Osteoblast (primary cell): ENCODE measurements around the gene DRC7. TPM values are rescaled to one million over a fixed set of nuclear protein-coding genes. Genes with fewer than 3 reads are reported as not detected.

ENCODE experiments used
- DNase-seq: peaks from one replicate; pipeline ENCODE4 v3.0.0; 2011; ENCODE audit warnings: low spot score, mixed read lengths; ENCODE audit not compliant: insufficient read length; ENCODE audit errors: missing footprints
- H2AFZ ChIP-seq: 2 replicates; pipeline ENCODE4 v1.6.0; 2011; ENCODE audit warnings: mild to moderate bottlenecking, low read length
- H3K27ac ChIP-seq: 2 replicates; pipeline ENCODE4 v1.5.1; 2011; ENCODE audit warnings: mild to moderate bottlenecking, low read depth, low read length, moderate library complexity
- H3K27me3 ChIP-seq: 2 replicates; pipeline ENCODE4 v1.6.0; 2012; ENCODE audit warnings: mild to moderate bottlenecking, control low read depth, inconsistent platforms, low read length, moderate library complexity; ENCODE audit not compliant: insufficient read depth
- H3K36me3 ChIP-seq: 2 replicates; pipeline ENCODE4 v1.5.1; 2011; ENCODE audit warnings: mild to moderate bottlenecking, low read length, control low read depth, moderate library complexity; ENCODE audit not compliant: insufficient read depth
- H3K4me1 ChIP-seq: 2 replicates; pipeline ENCODE4 v1.5.1; 2011; ENCODE audit warnings: mild to moderate bottlenecking, low read length, control low read depth, moderate library complexity; ENCODE audit not compliant: insufficient read depth
- H3K4me2 ChIP-seq: 2 replicates; pipeline ENCODE4 v1.6.0; 2011; ENCODE audit warnings: mild to moderate bottlenecking, low read length; ENCODE audit not compliant: insufficient read depth
- H3K4me3 ChIP-seq: fragments of 200-600 bp; sonication (generic); 3 replicates; pipeline ENCODE4 v1.5.1; 2012; ENCODE audit warnings: mild to moderate bottlenecking, low read length, inconsistent platforms; ENCODE audit not compliant: insufficient read depth
- H3K79me2 ChIP-seq: 2 replicates; pipeline ENCODE4 v1.6.0; 2012; ENCODE audit warnings: mild to moderate bottlenecking, low read length, control low read depth, inconsistent platforms; ENCODE audit not compliant: insufficient read depth
- H3K9me3 ChIP-seq: 2 replicates; pipeline ENCODE4 v1.5.1; 2011; ENCODE audit warnings: low read depth, low read length, control low read depth
- H4K20me1 ChIP-seq: 2 replicates; pipeline ENCODE4 v1.6.0; 2012; ENCODE audit warnings: mild to moderate bottlenecking, low read length, control low read depth; ENCODE audit not compliant: insufficient read depth
- CTCF ChIP-seq: IDR thresholded peaks from 2 replicates; pipeline ENCODE4 v1.5.1; 2011; ENCODE audit warnings: mild to moderate bottlenecking, low read depth, low read length, moderate library complexity; ENCODE audit errors: extremely low read depth
- total RNA-seq: library from RNA; depleted of rRNA; stranded (reverse); fragments of >200 nt; gene quantifications from 2 replicates; pipeline ENCODE4 v1.2.3, GENCODE V29; 2012

Gene DRC7
- total RNA-seq, 1 donor = not detected

GRCh38 chr16:57763285-57764005 is 68.8 kb downstream of the DRC7 start:
- TF ChIP-seq CTCF = no peak
- DNase-seq = peak; percentile 77
- H3K36me3 ChIP-seq = peaks cover 28% of the 10 kb centered on the region

GRCh38 chr16:57764006-57764340 is 69.4 kb downstream of the DRC7 start:
- Histone ChIP-seq H3K4me3 (no peak overlapping the region), H3K9me3 (no peaks in the 10 kb centered on the region), H4K20me1 (no peaks in the 10 kb centered on the region), H3K79me2 (peaks cover 7% of the 10 kb centered on the region), H3K27ac (peak overlapping the region; percentile 61), H3K4me2 (no peak overlapping the region), H3K36me3 (peaks cover 32% of the 10 kb centered on the region), H3K4me1 (peaks cover 8% of the 10 kb centered on the region), H2AFZ (no peak overlapping the region), H3K27me3 (no peaks in the 10 kb centered on the region)
- DNase-seq = no peak
- TF ChIP-seq CTCF = no peak

More at GRCh38 chr16:57763285-57764005, 68.8 kb downstream of the DRC7 start:
- H4K20me1 ChIP-seq = no peaks in the 10 kb centered on the region
- no peaks in the 10 kb centered on the region for H3K27me3 ChIP-seq
- H3K4me1 ChIP-seq = peaks cover 8% of the 10 kb centered on the region
- no peak overlapping the region for H2AFZ ChIP-seq
- peaks cover 7% of the 10 kb centered on the region for H3K79me2 ChIP-seq
- no peak overlapping the region for H3K4me2 ChIP-seq
- H3K4me3 ChIP-seq = no peak overlapping the region
- H3K27ac ChIP-seq = peak overlapping the region; percentile 61
- no peaks in the 10 kb centered on the region for H3K9me3 ChIP-seq

GRCh38 chr16:57764341-57765159 is 69.9 kb downstream of the DRC7 start:
- H3K4me2 ChIP-seq = no peak overlapping the region
- no peak overlapping the region for H3K4me3 ChIP-seq
- peaks cover 37% of the 10 kb centered on the region for H3K36me3 ChIP-seq
- no peaks in the 10 kb centered on the region for H4K20me1 ChIP-seq
- peaks cover 8% of the 10 kb centered on the region for H3K4me1 ChIP-seq
- H3K27ac ChIP-seq = peak overlapping the region; percentile 66
- TF ChIP-seq CTCF = no peak
- peaks cover 7% of the 10 kb centered on the region for H3K79me2 ChIP-seq
- peak; percentile 100 for DNase-seq
- H3K9me3 ChIP-seq = no peaks in the 10 kb centered on the region
- no peaks in the 10 kb centered on the region for H3K27me3 ChIP-seq
- H2AFZ ChIP-seq = no peak overlapping the region

GRCh38 chr16:57765160-57765728 is 70.6 kb downstream of the DRC7 start:
- Histone ChIP-seq H3K79me2 (peaks cover 7% of the 10 kb centered on the region), H4K20me1 (no peaks in the 10 kb centered on the region), H3K4me3 (no peak overlapping the region), H3K4me1 (peaks cover 8% of the 10 kb centered on the region), H3K27ac (no peak overlapping the region), H3K9me3 (no peaks in the 10 kb centered on the region), H3K36me3 (peaks cover 39% of the 10 kb centered on the region), H2AFZ (no peak overlapping the region), H3K27me3 (no peaks in the 10 kb centered on the region), H3K4me2 (no peak overlapping the region)
- peak; percentile 62 for DNase-seq
- no peak for TF ChIP-seq CTCF
